ENCODE data around the gene ELAVL4. TPM values are rescaled to one million over a fixed set of nuclear protein-coding genes. Genes with fewer than 3 reads are reported as not detected.

Gene ELAVL4
- total RNA-seq, 1 experiment from 2014 or later: not detected

- DNase-seq (ENCODE audit: low read depth, low spot score) (no peak), ATAC-seq (no peak)
- Histone ChIP-seq H3K9me3 (ENCODE audit: control insufficient read depth in 1 of 2, insufficient read depth in 1 of 2, low read depth in 1 of 2, low read length in 2 of 2) (no peaks in the 10 kb centered on the region), H3K79me2 (ENCODE audit: insufficient read depth, low read length) (no peaks in the 10 kb centered on the region), H3K4me3 (replicated peaks in 1 of 2; ENCODE audit: low read depth in 1 of 2, low read length in 2 of 2) (no peak overlapping the region), H3K36me3 (ENCODE audit: control insufficient read depth in 1 of 2, insufficient read depth in 2 of 2, low read length in 2 of 2) (no peaks in the 10 kb centered on the region), H4K20me1 (ENCODE audit: insufficient read depth) (no peaks in the 10 kb centered on the region), H2AFZ (ENCODE audit: low read depth, low read length, poor library complexity, severe bottlenecking) (no peak overlapping the region), H3K4me1 (ENCODE audit: control insufficient read depth in 1 of 2, insufficient read depth in 2 of 2, low read length in 2 of 2) (no peaks in the 10 kb centered on the region), H3K9me2 (ENCODE audit: insufficient read depth) (no peaks in the 10 kb centered on the region), H3K9ac (ENCODE audit: low read length) (no peak overlapping the region), H3K27me3 (ENCODE audit: insufficient read depth, low read length) (peaks cover 22% of the 10 kb centered on the region), H3K4me2 (ENCODE audit: low read length) (no peak overlapping the region), H3K27ac (ENCODE audit: low read depth, low read length) (no peak overlapping the region)
- TF ChIP-seq RAD21 (IDR thresholded peaks at IDR 0.05; ENCODE audit: low read depth) (no peak), SP1 (IDR thresholded peaks at IDR 0.05; ENCODE audit: low read depth) (no peak), ELF1 (IDR thresholded peaks at IDR 0.05; ENCODE audit: borderline replicate concordance, low read depth) (no peak), SRF (IDR thresholded peaks at IDR 0.05; ENCODE audit: low read depth) (no peak), JUND (IDR thresholded peaks at IDR 0.05) (no peak), CBX3 (IDR thresholded peaks at IDR 0.05; ENCODE audit: low read depth) (no peak), SIN3A (IDR thresholded peaks at IDR 0.05; ENCODE audit: low read depth) (no peak), REST (IDR thresholded peaks at IDR 0.05; ENCODE audit: low read depth) (no peak), YY1 (IDR thresholded peaks at IDR 0.05; ENCODE audit: extremely low read depth, insufficient replicate concordance, low read depth, low read length) (no peak), ZFX (IDR thresholded peaks at IDR 0.05) (no peak), POLR2A (IDR thresholded peaks at IDR 0.05; ENCODE audit: borderline replicate concordance, extremely low read depth, insufficient read depth, insufficient read length) (no peak), ZBTB33 (IDR thresholded peaks at IDR 0.05; ENCODE audit: extremely low read depth, insufficient replicate concordance, low read length) (no peak), ATF3 (IDR thresholded peaks at IDR 0.05) (no peak), CEBPB (IDR thresholded peaks at IDR 0.05; ENCODE audit: low read depth) (no peak), EZH2phosphoT487 (IDR thresholded peaks at IDR 0.05; ENCODE audit: borderline replicate concordance) (no peak), FOSL1 (IDR thresholded peaks at IDR 0.05; ENCODE audit: low read depth) (no peak), EGR1 (IDR thresholded peaks at IDR 0.05; ENCODE audit: low read depth) (no peak)
- CTCF ChIA-PET: no interaction called here
- intact Hi-C loops (cut with micrococcal nuclease): no loop called here
- RAD21 ChIA-PET (ENCODE audit: low non-redundant PET in 1 of 2, low total read pairs in 2 of 2, uncharacterized antibody in 2 of 2, unreplicated experiment in 2 of 2): no interaction called here
- POLR2A ChIA-PET: no interaction called here
- BruUV-seq (replicated peaks): no TSS peak
Observed at GRCh38 chr1:50155541-50155940, 46.8 kb downstream of the ELAVL4 start.

Measured in HCT116 (cell line).